NCI-H2029 (cell line): Measurements from ENCODE around the gene DNMBP.
"Not testable (repeated sequence)": the region's sequence is repeated elsewhere in the genome, so short reads cannot be mapped to it uniquely, and the experiment has no call there.

Experiments used
- DNase-seq: peaks from one replicate; lab custom pipeline; 2025; lab: John Stamatoyannopoulos, UW

The DNMBP gene

GRCh38 chr10:99869581-99870122 lies 140.1 kb downstream of the DNMBP start:
- no peak for DNase-seq

DNA sequence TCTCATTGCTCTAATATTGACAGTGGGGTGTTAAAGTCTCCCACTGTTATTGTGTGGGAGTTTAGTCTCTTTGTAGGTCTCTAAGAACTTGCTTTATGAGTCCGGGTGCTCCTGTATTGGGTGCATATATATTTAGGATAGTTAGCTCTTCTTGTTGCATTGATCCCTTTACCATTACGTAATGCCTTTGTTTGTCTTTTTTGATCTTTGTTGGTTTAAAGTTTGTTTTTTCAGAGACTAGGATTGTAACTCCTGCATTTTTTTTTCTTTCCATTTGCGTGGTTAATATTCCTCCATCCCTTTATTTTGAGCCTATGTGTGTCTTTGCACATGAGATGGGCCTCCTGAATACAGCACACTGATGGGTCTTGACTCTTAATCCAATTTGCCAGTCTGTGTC lies 142.5 kb downstream of the DNMBP start:
- DNase-seq = not testable (repeated sequence)

DNA sequence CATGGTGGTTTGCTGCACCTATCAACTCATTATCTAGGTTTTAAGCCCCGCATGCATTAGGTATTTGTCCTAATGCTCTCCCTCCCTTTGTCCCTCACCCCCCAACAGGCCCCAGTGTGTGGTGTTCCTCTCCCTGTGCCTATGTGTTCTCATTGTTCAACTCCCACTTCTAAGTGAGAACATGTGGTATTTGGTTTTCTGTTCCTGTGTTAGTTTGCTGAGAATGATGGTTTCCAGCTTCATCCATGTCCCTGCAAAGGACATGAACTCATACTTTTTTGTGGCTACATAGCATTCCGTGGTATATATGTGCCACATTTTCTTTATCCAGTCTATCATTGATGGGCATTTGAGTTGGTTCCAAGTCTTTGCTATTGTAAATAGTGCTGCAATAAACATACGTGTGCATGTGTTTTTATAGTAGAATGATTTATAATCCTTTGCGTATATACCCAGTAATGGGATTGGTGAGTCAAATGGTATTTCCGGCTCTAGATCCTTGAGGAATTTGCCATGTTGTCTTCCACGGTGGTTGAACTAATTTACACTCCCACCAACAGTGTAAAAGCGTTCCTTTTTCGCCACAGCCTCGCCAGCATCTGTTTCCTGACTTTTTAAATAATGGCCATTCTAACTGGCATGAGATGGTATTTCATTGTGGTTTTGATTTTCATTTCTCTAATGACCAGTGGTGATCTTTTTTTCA lies 146.1 kb downstream of the DNMBP start:
- not testable (repeated sequence) for DNase-seq

DNA sequence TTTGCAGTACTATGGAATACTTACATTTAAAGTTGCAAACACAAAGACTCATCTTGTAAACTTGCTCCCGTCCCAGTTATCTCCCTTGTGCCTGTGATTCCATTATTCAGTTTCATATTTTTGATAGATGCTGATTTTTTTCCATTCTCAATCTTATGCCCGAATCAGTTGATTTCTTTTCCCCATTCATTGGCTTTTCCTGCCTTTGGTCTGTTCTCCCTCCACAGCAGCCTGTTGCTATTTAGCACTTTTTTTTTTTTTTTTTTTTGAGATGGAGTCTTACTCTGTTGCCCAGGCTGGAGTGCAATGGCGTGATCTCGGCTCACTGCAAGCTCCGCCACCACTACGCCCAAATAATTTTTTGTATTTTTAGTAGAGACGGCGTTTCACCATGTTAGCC lies 149.3 kb downstream of the DNMBP start:
- no peak for DNase-seq

DNA sequence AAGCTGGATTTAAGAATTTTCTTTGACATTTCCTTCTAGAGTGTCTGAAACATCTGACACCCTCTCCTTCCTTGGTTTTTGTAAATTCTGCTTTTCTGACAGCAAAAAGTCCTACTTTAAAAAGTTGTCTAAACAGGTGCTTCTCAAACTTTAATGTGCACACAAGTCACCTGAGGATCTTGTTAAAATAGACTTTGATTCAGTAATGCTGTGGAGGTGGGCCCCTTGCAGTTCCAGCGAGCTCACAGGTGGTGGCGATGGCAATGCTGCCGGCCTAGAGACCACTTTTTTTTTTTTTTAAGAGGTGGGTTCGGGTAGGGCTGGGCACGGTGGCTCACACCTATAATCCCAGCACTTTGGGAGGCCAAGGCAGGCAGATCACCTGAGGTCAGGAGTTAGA lies 150.2 kb downstream of the DNMBP start:
- DNase-seq = no peak

GRCh38 chr10:99858849-99859248 lies 150.9 kb downstream of the DNMBP start:
- no peak for DNase-seq

- no peak for DNase-seq
These were observed 154.2 kb downstream of the DNMBP start for GRCh38 chr10:99855479-99856071.

GRCh38 chr10:99854860-99855259 lies 154.9 kb downstream of the DNMBP start:
- no peak for DNase-seq

GRCh38 chr10:99853655-99854054 lies 156.1 kb downstream of the DNMBP start:
- no peak for DNase-seq

GRCh38 chr10:99852481-99853213 lies 157.1 kb downstream of the DNMBP start:
- no peak for DNase-seq

- DNase-seq = no peak
These were observed 157.9 kb downstream of the DNMBP start for GRCh38 chr10:99851825-99852224.

DNA sequence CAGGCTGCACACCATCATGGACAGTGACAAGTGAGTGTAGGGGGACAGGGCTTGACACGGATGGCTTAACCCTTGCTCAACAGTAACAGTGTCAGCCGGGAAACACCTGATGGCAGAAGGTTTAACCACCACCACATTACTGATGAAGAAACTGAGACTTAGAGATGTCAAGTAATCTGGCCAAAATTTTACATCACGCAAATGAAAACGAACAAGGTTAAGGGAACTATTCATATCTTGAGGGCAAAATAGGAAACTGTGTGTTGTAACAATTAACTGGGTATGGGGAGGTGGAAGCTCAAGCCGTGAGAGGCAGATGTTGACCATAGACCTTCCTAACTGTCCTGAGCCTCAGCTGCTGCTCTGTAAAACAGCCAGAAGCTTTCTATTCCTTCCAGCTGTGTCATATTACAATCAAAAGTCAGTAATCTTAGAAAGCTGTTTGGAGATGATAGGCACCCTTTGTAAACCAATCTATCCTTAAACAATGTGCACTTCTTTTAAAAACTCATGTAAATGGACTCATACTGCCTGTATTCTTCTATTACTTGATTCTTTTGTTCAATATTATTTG lies 158.9 kb downstream of the DNMBP start:
- no peak for DNase-seq

GRCh38 chr10:99850021-99850766 lies 159.6 kb downstream of the DNMBP start:
- no peak for DNase-seq

- no peak for DNase-seq
These were observed 160.2 kb downstream of the DNMBP start for GRCh38 chr10:99849536-99849935.

DNA sequence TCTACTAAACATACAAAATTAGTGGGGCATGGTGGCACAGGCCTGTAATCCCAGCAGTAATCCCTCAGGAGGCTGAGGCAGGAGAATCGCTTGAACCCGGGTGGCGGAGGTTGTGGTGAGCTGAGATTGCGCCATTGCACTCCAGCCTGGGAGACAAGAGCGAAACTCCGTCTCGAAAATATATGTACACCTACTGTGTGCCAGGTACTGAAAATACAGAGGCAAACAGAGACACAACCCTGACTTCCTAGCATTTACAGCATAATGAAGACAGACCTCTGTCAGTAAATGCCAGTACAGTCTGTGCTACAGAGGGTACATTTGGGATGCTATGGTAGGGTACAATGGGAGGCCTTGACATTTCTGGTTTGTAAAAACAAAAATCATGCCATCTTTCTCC lies 160.7 kb downstream of the DNMBP start:
- no peak for DNase-seq

- peak; percentile 35 for DNase-seq
These were observed 163.8 kb downstream of the DNMBP start for GRCh38 chr10:99845837-99846382.

DNA sequence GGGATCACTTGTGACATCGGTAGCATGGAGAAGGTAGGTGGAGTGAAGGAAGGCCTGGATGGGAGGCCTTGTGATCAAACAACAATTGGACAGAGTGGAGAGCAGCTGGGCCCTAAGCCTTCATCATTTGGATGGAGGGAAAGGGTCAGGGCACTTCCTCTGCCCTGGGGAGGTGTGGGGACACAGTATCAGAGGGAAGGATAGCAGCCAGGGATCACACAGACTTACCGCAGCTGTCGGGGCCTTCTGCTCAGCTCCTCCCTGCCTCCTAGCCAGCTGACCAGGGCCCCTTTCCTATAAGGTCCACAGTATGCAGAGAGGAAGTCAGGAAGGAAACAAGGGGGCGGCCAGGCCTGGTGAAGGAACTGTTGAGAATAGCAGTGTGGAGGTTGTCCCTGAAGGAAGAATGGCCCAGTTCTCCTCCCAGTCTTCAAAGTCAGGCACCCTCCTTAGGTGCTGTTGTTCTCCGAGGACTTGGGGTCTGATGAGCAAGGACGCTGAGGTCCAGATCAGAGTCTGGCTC lies 165.3 kb downstream of the DNMBP start:
- DNase-seq = no peak

DNA sequence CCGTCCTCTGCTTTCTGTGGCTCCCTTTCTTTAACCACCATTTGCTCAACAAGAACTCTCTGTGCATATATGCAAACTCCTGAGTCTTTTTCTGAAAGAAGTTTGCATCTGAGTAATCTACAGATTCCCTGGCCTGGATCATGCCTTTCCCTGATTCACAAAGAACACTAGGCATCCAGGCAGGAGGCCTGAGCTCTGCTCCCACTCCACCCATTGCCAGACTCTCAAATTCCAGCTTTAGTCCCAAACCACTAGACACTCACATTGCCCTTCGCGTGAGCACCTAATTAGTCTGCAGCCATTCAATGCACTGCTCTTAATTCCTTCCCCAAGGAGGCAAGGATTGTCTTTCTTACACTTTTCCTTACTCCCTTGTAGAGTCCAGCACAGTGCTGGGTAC lies 166.4 kb downstream of the DNMBP start:
- DNase-seq = no peak

DNA sequence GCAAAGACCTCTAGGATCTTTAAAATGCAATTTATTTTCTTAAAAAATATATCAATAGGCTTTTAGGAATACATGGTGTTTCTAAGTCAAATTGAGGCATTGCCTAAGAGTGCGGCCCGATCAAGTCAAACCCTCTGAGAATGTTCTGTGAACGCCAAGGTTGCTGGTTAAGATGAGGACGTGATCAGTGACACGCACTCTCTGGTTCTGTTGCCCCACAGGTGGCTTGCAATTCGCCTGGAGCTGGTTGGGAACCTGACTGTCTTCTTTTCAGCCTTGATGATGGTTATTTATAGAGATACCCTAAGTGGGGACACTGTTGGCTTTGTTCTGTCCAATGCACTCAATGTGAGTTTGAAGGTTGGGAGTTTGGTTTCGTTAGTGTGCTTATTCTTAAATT lies 168.0 kb downstream of the DNMBP start:
- DNase-seq = no peak

DNA sequence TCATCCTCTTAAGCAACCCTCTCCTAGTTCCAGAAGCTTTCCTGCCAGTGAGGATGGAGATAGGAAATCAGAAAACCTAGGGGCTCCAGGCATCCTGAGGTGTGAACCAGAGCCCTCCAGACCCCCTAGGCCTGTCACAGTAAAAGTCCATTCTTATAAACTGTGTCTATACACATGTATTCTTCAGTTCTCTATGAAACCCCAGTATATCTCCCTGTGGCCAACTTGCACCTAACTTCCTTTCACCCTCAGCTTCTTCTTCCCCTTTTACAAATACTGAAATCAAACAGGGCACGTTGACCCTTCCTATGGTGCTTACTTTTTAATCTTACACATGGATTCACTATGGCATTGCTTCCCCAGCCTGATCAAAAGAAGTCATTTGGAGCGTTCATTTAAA lies 168.9 kb downstream of the DNMBP start:
- DNase-seq = not testable (repeated sequence)

DNA sequence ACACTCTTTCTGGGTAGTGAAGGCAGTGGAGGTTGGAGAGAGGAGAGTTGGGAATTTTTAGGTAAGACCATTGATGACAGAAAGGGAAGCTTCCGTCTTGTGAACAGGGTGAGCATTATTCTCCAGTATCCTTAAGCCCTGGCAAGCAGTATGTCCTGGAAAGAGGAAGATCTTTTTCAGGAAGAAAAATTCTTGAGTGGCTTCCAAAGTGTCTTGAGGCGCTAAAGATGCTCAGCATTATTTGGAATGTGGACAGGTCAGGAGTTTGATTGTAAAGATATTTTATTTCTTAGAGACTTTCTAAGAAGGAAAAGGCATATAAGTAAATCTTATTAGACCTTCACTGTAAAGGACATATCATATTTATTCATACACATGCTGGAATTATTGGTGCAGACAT lies 173.0 kb downstream of the DNMBP start:
- no peak for DNase-seq
